CD4-positive, CD25-positive, alpha-beta regulatory T cell (primary cell): Measurements from ENCODE around the gene NEDD8. TPM values are rescaled to one million over a fixed set of nuclear protein-coding genes. Genes with fewer than 3 reads are reported as not detected.

ENCODE experiments used
- ATAC-seq, 2 donors: fragments of 150-1000 bp; cut with Tn5 transposase; one replicate each; pipeline ENCODE4 v1.10.0; 2021; ENCODE audit warnings: low read depth in 2 of 2, moderate number of reproducible peaks in 2 of 2, moderate library complexity in 1 of 2
- DNase-seq, 3 donors: peaks; one replicate each; pipeline versions ENCODE4 v3.0.0 to v3.0.0-alpha.2; 2012 to 2022; ENCODE audit warnings: mixed read lengths in 1 of 3
- H3K27ac ChIP-seq: one replicate; pipeline ENCODE4 v1.7.0; 2013; ENCODE audit warnings: mild to moderate bottlenecking, low read length; ENCODE audit not compliant: insufficient read depth, poor library complexity, severe bottlenecking
- H3K27me3 ChIP-seq: one replicate; pipeline ENCODE4 v1.7.0; 2013; ENCODE audit warnings: low read length; ENCODE audit not compliant: control insufficient read depth, insufficient read depth
- H3K36me3 ChIP-seq: one replicate; pipeline ENCODE4 v1.7.0; 2013; ENCODE audit warnings: mild to moderate bottlenecking, low read length, moderate library complexity; ENCODE audit not compliant: control insufficient read depth, insufficient read depth
- H3K4me1 ChIP-seq: 2 replicates; pipeline ENCODE4 v1.7.0; 2013; ENCODE audit warnings: mild to moderate bottlenecking, low read length; ENCODE audit not compliant: insufficient read depth, control insufficient read depth, poor library complexity, severe bottlenecking
- H3K4me3 ChIP-seq: one replicate; pipeline ENCODE4 v1.7.0; 2013; ENCODE audit warnings: low read depth, mild to moderate bottlenecking, low read length, moderate library complexity
- H3K9me3 ChIP-seq, 2 experiments: 1 replicate in 1 of 2; 2 replicates in 1 of 2; pipeline ENCODE4 v1.7.0; 2013; ENCODE audit warnings: low read length in 2 of 2, mild to moderate bottlenecking in 1 of 2, moderate library complexity in 1 of 2; ENCODE audit not compliant: control insufficient read depth in 2 of 2
- H3K27ac Mint-ChIP-seq, 3 donors: one replicate each; pipeline ENCODE4 v1.8.0; 2020 to 2022; ENCODE audit warnings: mild to moderate bottlenecking in 3 of 3, mixed read lengths in 3 of 3, moderate library complexity in 2 of 3
- H3K27me3 Mint-ChIP-seq: one replicate; pipeline ENCODE4 v1.8.0; 2022; ENCODE audit warnings: mild to moderate bottlenecking, mixed read lengths
- H3K36me3 Mint-ChIP-seq: one replicate; pipeline ENCODE4 v1.8.0; 2020; ENCODE audit warnings: mixed read lengths
- H3K4me1 Mint-ChIP-seq, 4 donors: one replicate each; pipeline ENCODE4 v1.8.0; 2020 to 2022; ENCODE audit warnings: mixed read lengths in 4 of 4, mild to moderate bottlenecking in 1 of 4
- H3K4me3 Mint-ChIP-seq, 4 donors: one replicate each; pipeline ENCODE4 v1.8.0; 2020 to 2022; ENCODE audit warnings: mild to moderate bottlenecking in 4 of 4, mixed read lengths in 4 of 4, moderate library complexity in 3 of 4
- H3K9me3 Mint-ChIP-seq, 7 donors: one replicate each; pipeline ENCODE4 v1.8.0; 2020 to 2022; ENCODE audit warnings: mixed read lengths in 7 of 7, mild to moderate bottlenecking in 3 of 7, moderate library complexity in 2 of 7
- polyA plus RNA-seq, 4 donors: library from polyadenylated mRNA; unstranded; fragments of 300-500 nt; fragmentation: Illumina TruSeq; gene quantifications; one replicate each; pipeline ENCODE4 v1.2.3, GENCODE V29; 2021
- total RNA-seq: library from RNA; stranded (reverse); gene quantifications from one replicate; pipeline ENCODE4 v1.2.3, GENCODE V29; 2022

NEDD8 gene
- total and polyA plus RNA-seq, 5 donors from 2014 or later = 89.1 to 440 (median 345) TPM

DNA sequence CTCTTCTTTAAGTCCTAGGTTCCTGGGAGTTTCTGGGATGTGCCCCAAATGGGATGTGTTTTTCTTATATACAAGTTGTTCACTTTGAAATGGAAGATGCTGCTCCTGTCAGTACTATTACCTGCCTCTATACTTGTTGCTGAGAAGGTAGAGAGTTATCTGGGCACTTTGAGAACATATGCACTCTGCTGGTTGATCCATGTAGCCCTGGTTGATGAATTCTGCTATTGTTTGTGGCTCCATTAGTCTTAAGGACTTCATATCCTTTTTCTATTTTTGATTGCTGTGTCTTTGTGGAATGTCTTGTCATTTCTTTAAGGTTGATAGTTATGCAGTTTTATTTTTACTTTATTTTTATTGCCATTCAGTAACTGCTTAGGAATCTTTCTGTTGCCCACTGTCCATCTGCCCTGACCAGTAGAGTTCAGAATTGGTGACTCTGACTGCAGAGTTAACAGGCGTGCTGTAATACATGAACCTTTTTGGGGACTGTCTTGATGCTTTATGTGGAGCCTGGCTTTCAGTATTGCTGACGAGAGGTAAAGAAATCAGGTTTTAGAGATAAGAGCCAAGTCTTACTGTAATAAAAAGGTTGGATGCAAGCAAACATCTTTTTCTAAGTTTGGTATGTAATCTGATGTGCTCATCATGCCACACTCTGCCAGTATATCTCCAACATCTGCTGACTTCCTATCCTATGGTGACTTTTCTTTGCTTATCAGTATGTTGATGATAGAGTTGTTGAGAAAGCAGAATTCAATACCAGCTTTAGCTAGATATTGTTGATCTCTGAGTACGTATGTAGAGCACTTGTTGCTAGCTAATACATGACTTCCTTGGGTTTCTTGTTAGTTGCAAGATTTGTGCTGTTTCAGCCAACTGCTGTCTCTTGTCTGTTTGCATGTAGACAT lies 2.2 kb upstream of the NEDD8 start:
- H3K9me3 ChIP-seq = no peaks in the 10 kb centered on the region
- H3K4me3 ChIP-seq = peak overlapping the region; percentile 94
- H3K9me3 Mint-ChIP-seq = no peaks in the 10 kb centered on the region
- peaks cover 45% of the 10 kb centered on the region for H3K36me3 ChIP-seq
- no peak for DNase-seq
- peaks cover 19 to 88% (median 59%) of the 10 kb centered on the region in 4 donors for H3K4me1 Mint-ChIP-seq
- H3K27me3 Mint-ChIP-seq = no peaks in the 10 kb centered on the region
- H3K36me3 Mint-ChIP-seq = peaks cover 29% of the 10 kb centered on the region
- H3K4me1 ChIP-seq = peaks cover 32% of the 10 kb centered on the region
- H3K4me3 Mint-ChIP-seq = peak overlapping the region; percentile 89 to 100 (median 94)
- peak overlapping the region; percentile 91 for H3K27ac ChIP-seq
- ATAC-seq = no peak
- H3K27me3 ChIP-seq = no peaks in the 10 kb centered on the region
- H3K27ac Mint-ChIP-seq = peak overlapping the region; percentile 20 to 86 (median 55)

GRCh38 chr14:24233538-24233866 lies 1.3 kb upstream of the NEDD8 start:
- peak overlapping the region; percentile 89 to 100 (median 96) for H3K4me3 Mint-ChIP-seq
- H3K27me3 ChIP-seq = no peaks in the 10 kb centered on the region
- H3K9me3 ChIP-seq = no peaks in the 10 kb centered on the region
- peaks cover 29% of the 10 kb centered on the region for H3K36me3 Mint-ChIP-seq
- peaks cover 38% of the 10 kb centered on the region for H3K36me3 ChIP-seq
- H3K27ac Mint-ChIP-seq = peak overlapping the region; percentile 38 to 94 (median 89)
- no peaks in the 10 kb centered on the region for H3K27me3 Mint-ChIP-seq
- DNase-seq = no peak
- peak overlapping the region; percentile 94 for H3K4me3 ChIP-seq
- H3K4me1 ChIP-seq = peaks cover 29% of the 10 kb centered on the region
- H3K27ac ChIP-seq = peak overlapping the region; percentile 91
- no peak for ATAC-seq
- no peaks in the 10 kb centered on the region for H3K9me3 Mint-ChIP-seq
- H3K4me1 Mint-ChIP-seq = peaks cover 14 to 85% (median 55%) of the 10 kb centered on the region in 4 donors

DNA sequence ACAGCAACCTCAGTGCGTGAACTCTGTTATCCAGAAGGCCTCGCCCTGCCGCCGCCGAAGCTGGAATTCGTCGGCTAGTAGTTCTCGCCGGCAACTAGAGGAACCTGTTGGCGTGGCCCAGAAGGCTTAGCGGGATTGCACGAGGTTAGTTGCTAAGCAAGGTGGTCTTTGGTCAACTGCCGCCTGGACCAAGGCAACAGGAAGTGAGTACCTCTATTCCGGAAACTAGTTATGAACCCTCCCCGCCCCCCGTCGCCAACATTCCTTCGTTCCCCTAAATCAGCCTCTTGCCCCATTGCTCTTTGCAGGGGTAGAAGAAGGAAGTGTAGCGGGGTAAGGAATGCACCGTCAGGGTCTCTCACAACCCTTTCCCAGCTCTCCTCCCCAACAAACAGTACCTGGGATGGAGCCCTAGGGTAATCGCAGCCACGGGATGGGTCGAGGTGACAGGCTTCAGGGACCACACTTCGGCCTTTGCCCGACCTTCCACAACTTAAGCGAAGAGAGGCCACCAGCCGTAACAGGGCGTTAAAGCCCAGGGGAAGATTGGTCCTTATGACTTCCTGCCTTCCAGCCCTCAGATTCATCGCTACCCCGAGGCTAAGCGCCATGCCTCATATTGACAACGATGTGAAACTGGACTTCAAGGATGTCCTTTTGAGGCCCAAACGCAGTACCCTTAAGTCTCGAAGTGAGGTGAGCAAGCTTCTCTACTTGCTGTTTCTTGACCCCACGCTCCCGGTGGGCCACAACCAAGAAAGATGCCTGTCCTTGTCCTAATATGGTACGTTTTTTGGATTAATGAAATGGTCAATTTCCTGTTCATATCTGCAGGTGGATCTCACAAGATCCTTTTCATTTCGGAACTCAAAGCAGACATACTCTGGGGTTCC lies 724 bp upstream of the NEDD8 start, which contains the start of gene GMPR2:
GMPR2 (plus strand) TSS at position 285 of the 893 bp plus-strand sequence; CDS start at position 610, 325 bp downstream.
- H3K9me3 ChIP-seq = no peaks in the 10 kb centered on the region
- Mint-ChIP-seq H3K9me3 (no peaks in the 10 kb centered on the region), H3K36me3 (peaks cover 24% of the 10 kb centered on the region), H3K27me3 (no peaks in the 10 kb centered on the region), H3K4me3 (peak within 1 kb of the TSS; percentile 89 to 100 (median 96)), H3K27ac (peak within 1 kb of the TSS; percentile 89 to 94 (median 94)), H3K4me1 (peaks cover 14 to 79% (median 50%) of the 10 kb centered on the region in 4 donors)
- ATAC-seq = peak; percentile 16 to 19
- H3K27me3 ChIP-seq = no peaks in the 10 kb centered on the region
- peaks cover 32% of the 10 kb centered on the region for H3K36me3 ChIP-seq
- H3K27ac ChIP-seq = peak within 1 kb of the TSS; percentile 91
- H3K4me1 ChIP-seq = peaks cover 29% of the 10 kb centered on the region
- peak within 1 kb of the TSS; percentile 94 for H3K4me3 ChIP-seq
- DNase-seq = peak in 1 of 3 donors; percentile 52

DNA sequence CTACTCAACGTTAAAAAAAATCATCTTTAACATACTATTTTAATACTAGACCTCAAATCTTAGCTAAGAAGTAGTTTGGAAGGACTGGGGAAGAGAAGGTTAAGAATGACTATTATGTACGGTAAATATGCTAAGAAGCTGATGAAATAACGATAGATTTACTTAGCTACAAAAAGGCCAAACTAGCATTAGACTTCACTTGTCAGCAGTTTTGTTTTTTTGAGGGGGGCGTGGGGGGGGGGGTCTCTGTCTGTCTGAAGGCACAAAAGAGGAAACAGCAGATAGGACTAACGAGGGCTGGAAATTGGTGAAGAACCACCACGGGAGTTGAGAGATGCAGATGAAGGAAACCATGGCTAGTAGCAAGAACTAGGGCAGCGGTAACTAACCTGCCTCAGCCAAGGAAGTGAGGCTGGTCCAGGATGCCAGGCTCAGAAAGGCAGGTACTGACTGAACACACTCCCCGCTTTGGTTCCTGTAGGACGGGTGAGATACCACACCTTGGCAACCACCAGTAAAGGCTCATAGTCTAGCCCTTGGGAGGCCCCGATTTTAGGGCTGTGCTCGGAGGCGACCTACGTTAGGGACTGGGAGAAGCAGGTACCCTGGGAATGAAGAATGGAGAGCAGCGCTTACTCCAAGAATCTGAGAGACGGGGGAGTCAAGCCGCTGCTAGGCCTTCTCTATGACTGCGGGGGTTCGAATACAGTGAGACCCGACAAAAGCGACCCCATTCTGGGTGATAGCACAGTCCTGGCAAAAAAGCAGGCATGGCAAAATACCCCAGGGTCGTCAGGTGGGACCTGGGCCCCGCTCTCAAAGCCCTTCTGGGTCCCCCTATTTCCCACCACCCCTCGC lies 675 bp downstream of the NEDD8 start:
- H3K4me1 Mint-ChIP-seq = peaks cover 24 to 77% (median 50%) of the 10 kb centered on the region in 4 donors
- Histone ChIP-seq H3K4me3 (peak overlapping the region; percentile 94), H3K9me3 (no peaks in the 10 kb centered on the region), H3K4me1 (peaks cover 29% of the 10 kb centered on the region), H3K36me3 (peaks cover 18% of the 10 kb centered on the region), H3K27me3 (no peaks in the 10 kb centered on the region), H3K27ac (peak overlapping the region; percentile 91)
- H3K27me3 Mint-ChIP-seq = no peaks in the 10 kb centered on the region
- no peaks in the 10 kb centered on the region for H3K9me3 Mint-ChIP-seq
- no peak for ATAC-seq
- peak in 1 of 3 donors; percentile 60 for DNase-seq
- peaks cover 23% of the 10 kb centered on the region for H3K36me3 Mint-ChIP-seq
- peak overlapping the region; percentile 89 to 100 (median 96) for H3K4me3 Mint-ChIP-seq
- H3K27ac Mint-ChIP-seq = peak overlapping the region; percentile 73 to 94 (median 89)

GRCh38 chr14:24228902-24229301 lies 3.3 kb downstream of the NEDD8 start:
- peak overlapping the region in 1 of 3 donors; percentile 73 for H3K27ac Mint-ChIP-seq

GRCh38 chr14:24226473-24226872 lies 5.7 kb downstream of the NEDD8 start:
- H3K27me3 ChIP-seq = no peaks in the 10 kb centered on the region
- Mint-ChIP-seq H3K4me3 (peak overlapping the region in 1 of 4 donors; percentile 55), H3K27me3 (no peaks in the 10 kb centered on the region), H3K27ac (no peak overlapping the region), H3K9me3 (no peaks in the 10 kb centered on the region), H3K4me1 (peaks cover 20 to 49% (median 33%) of the 10 kb centered on the region in 4 donors), H3K36me3 (peaks cover 11% of the 10 kb centered on the region)
- ATAC-seq (no peak), DNase-seq (no peak)
- H3K36me3 ChIP-seq = peaks cover 3% of the 10 kb centered on the region
- H3K4me1 ChIP-seq = peaks cover 7% of the 10 kb centered on the region
- no peak overlapping the region for H3K27ac ChIP-seq
- no peak overlapping the region for H3K4me3 ChIP-seq
- H3K9me3 ChIP-seq = no peaks in the 10 kb centered on the region

More at GRCh38 chr14:24228902-24229301, 3.3 kb downstream of the NEDD8 start:
- Histone ChIP-seq H3K27ac (no peak overlapping the region), H3K4me1 (peaks cover 23% of the 10 kb centered on the region), H3K36me3 (peaks cover 3% of the 10 kb centered on the region), H3K27me3 (no peaks in the 10 kb centered on the region), H3K4me3 (no peak overlapping the region), H3K9me3 (no peaks in the 10 kb centered on the region)
- H3K9me3 Mint-ChIP-seq = no peaks in the 10 kb centered on the region
- peak overlapping the region in 2 of 4 donors; percentile 25 to 75 for H3K4me3 Mint-ChIP-seq
- peaks cover 11% of the 10 kb centered on the region for H3K36me3 Mint-ChIP-seq
- peaks cover 20 to 69% (median 39%) of the 10 kb centered on the region in 4 donors for H3K4me1 Mint-ChIP-seq
- H3K27me3 Mint-ChIP-seq = no peaks in the 10 kb centered on the region
- DNase-seq (no peak), ATAC-seq (no peak)
